ENCODE data around the gene STK32A.

DNA sequence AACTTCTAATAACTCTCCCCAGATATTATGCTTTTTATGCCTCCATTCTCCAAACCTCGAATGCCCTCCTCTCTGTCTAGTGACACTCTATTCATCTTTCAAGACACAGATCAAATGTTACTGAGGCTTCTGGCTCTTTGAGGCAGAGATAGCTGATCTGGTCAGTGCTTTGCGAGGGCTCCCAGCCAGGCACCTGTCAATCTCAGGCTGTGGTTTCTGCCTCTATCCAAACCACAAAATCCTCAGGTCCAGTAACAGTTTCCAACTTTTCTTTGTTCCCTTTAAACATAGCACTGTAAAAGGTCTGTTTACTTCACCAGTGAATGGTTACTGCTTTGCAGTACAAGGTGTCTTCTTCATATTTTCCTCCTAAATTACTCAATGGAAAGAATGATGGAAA is 11.5 kb upstream of the STK32A start:
- no peak for TF ChIP-seq GATA1 (IDR thresholded peaks at IDR 0.05; ENCODE audit: low read depth, low read length)
- TF ChIP-seq POLR2A (IDR thresholded peaks at IDR 0.05; ENCODE audit: low read length): no peak

All from erythroblast (primary cell).